ENCODE results near the gene AEBP1. TPM values are rescaled to one million over a fixed set of nuclear protein-coding genes. Genes with fewer than 3 reads are reported as not detected.

AEBP1 gene
- total RNA-seq, 4 donors from 2014 or later = 71.0 to 234 (median 156) TPM

DNA sequence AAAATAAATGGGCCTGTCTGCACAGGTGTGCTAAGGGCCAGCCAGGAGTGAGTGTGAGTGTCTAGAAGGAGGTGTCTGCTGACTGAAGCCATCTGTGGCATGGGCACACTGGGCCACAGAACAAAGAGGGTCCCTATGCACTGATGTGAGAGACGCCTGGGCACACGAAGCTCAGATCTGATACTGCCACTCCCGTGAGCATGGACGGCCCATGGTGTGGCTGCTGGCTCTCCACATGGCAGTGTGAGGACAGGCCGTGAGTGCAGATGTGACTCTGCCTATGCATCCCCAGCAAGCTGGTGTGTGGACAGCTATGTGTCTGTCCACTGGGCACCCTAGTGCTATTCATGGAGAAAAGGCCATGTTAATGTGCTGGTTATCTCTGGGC, 49.8 kb downstream of the AEBP1 start:
- 90% methylated on average over 5 of the region's 5 CpGs for WGBS
- intact Hi-C loops (cut with DNase I) = no loop called here

DNA sequence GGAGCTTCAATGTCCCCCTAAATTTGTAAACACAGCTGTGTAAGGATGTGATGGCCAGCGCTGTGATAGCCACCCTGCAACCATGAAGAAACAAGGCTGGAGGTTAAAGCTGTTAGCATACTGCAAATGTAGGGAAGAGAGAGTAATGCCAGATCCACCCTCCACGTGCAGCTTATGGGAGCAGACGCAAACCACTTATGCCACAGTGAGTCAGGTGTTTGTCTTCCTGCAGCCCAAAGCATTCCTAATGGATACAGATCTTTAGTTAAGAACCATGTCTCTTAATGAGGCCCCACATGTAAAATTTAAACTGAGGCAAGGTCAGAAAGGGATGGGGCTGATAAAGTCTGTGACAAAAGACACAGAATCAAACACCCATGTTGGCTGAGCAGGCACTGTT, 50.6 kb downstream of the AEBP1 start:
- Histone ChIP-seq H3K36me3 (no peaks in the 10 kb centered on the region), H3K27ac (replicated peaks in 1 of 4) (no peak overlapping the region), H3K4me1 (no peaks in the 10 kb centered on the region), H3K4me3 (no peak overlapping the region), H3K9me3 (no peaks in the 10 kb centered on the region), H3K27me3 (no peaks in the 10 kb centered on the region)
- intact Hi-C loops (cut with DNase I) = no loop called here
- 74% methylated on average over 3 of the region's 3 CpGs for WGBS
- TF ChIP-seq CTCF (IDR thresholded peaks at IDR 0.05) (no peak), EP300 (IDR thresholded peaks at IDR 0.05) (no peak), POLR2A (IDR thresholded peaks at IDR 0.05; ENCODE audit: low read depth) (no peak), POLR2AphosphoS5 (IDR thresholded peaks at IDR 0.05) (no peak)
- DNase-seq (ENCODE audit: extremely low spot score) = no peak

More for the DNA sequence above, 49.8 kb downstream of the AEBP1 start:
- Histone ChIP-seq H3K36me3 (no peaks in the 10 kb centered on the region), H3K4me1 (no peaks in the 10 kb centered on the region), H3K27ac (replicated peaks in 1 of 4) (no peak overlapping the region), H3K9me3 (no peaks in the 10 kb centered on the region), H3K4me3 (no peak overlapping the region), H3K27me3 (no peaks in the 10 kb centered on the region)
- TF ChIP-seq CTCF (IDR thresholded peaks at IDR 0.05) (no peak), EP300 (IDR thresholded peaks at IDR 0.05) (no peak), POLR2AphosphoS5 (IDR thresholded peaks at IDR 0.05) (no peak), POLR2A (IDR thresholded peaks at IDR 0.05; ENCODE audit: low read depth) (no peak)
- no peak for DNase-seq (ENCODE audit: extremely low spot score)

GRCh38 chr7:44155191-44156185, 51.3 kb downstream of the AEBP1 start:
- WGBS = 74% methylated on average over 7 of the region's 8 CpGs
- H3K27me3 ChIP-seq = no peaks in the 10 kb centered on the region
- DNase-seq (ENCODE audit: extremely low spot score) = no peak
- H3K4me3 ChIP-seq = no peak overlapping the region
- intact Hi-C loops (cut with DNase I) = no loop called here
- no peak overlapping the region for H3K27ac ChIP-seq (replicated peaks in 1 of 4)
- TF ChIP-seq POLR2AphosphoS5 (IDR thresholded peaks at IDR 0.05) (no peak), EP300 (IDR thresholded peaks at IDR 0.05) (no peak), CTCF (IDR thresholded peaks at IDR 0.05) (no peak), POLR2A (IDR thresholded peaks at IDR 0.05; ENCODE audit: low read depth) (no peak)
- no peaks in the 10 kb centered on the region for H3K36me3 ChIP-seq
- no peaks in the 10 kb centered on the region for H3K9me3 ChIP-seq
- no peaks in the 10 kb centered on the region for H3K4me1 ChIP-seq

- Histone ChIP-seq H3K36me3 (no peaks in the 10 kb centered on the region), H3K27me3 (no peaks in the 10 kb centered on the region), H3K4me1 (no peaks in the 10 kb centered on the region), H3K9me3 (no peaks in the 10 kb centered on the region), H3K27ac (replicated peaks in 1 of 4) (no peak overlapping the region), H3K4me3 (no peak overlapping the region)
- intact Hi-C loops (cut with DNase I) = no loop called here
- TF ChIP-seq CTCF (IDR thresholded peaks at IDR 0.05) (no peak), EP300 (IDR thresholded peaks at IDR 0.05) (no peak), POLR2A (IDR thresholded peaks at IDR 0.05; ENCODE audit: low read depth) (no peak), POLR2AphosphoS5 (IDR thresholded peaks at IDR 0.05) (no peak)
- WGBS = 86% methylated on average over 3 of the region's 4 CpGs
- DNase-seq (ENCODE audit: extremely low spot score) = no peak
These were observed 52.4 kb downstream of the AEBP1 start for GRCh38 chr7:44156453-44157010.

Data from esophagus muscularis mucosa (tissue), 4 donors.